HL-60 (cell line): ENCODE measurements around the gene NQO2.

ENCODE experiments used
- GABPA ChIP-seq: IDR thresholded peaks from 2 replicates; pipeline ENCODE4 v1.6.1; 2012; ENCODE audit warnings: low read depth
- POLR2AphosphoS5 ChIP-seq: IDR thresholded peaks from 2 replicates; pipeline ENCODE4 v1.6.1; 2012; ENCODE audit warnings: low read depth
- TF ChIP-seq, protein P1 (sequence below): IDR thresholded peaks from one replicate; pipeline ENCODE4 v1.5.1; 2011; ENCODE audit warnings: low read length, control low read depth, inconsistent platforms; ENCODE audit not compliant: insufficient read depth

DNA sequence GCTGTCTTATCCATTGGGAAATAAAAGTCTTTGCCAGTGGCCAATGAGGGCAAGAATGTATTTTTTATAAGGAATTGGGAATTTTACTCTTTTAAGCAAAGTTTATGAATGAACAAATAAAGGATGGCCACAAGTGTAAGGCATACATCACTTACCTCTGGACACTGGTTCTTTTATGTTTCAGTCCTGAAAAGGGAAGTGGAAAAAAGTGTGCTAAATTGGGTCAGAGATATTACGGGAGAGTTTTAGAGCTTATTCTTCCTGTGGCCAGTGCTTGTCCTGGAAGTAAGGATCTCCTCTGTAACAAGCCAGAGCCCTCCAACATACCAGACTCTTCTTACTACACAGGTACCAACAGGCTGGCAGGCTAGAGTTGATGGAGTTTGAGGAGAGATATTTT is 46.1 kb downstream of the NQO2 start:
- TF ChIP-seq GABPA (no peak), POLR2AphosphoS5 (no peak)
- TF ChIP-seq, protein P1, sequence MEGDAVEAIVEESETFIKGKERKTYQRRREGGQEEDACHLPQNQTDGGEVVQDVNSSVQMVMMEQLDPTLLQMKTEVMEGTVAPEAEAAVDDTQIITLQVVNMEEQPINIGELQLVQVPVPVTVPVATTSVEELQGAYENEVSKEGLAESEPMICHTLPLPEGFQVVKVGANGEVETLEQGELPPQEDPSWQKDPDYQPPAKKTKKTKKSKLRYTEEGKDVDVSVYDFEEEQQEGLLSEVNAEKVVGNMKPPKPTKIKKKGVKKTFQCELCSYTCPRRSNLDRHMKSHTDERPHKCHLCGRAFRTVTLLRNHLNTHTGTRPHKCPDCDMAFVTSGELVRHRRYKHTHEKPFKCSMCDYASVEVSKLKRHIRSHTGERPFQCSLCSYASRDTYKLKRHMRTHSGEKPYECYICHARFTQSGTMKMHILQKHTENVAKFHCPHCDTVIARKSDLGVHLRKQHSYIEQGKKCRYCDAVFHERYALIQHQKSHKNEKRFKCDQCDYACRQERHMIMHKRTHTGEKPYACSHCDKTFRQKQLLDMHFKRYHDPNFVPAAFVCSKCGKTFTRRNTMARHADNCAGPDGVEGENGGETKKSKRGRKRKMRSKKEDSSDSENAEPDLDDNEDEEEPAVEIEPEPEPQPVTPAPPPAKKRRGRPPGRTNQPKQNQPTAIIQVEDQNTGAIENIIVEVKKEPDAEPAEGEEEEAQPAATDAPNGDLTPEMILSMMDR = no peak
